ENCODE results near the gene KIF4B.

GRCh38 chr5:155044591-155044990 lies 31.0 kb downstream of the KIF4B start:
- TF ChIP-seq CTCF (IDR thresholded peaks at IDR 0.05) = no peak
- no peak for TF ChIP-seq POLR2A (IDR thresholded peaks at IDR 0.05)
